ENCODE measurements around the gene TMEM107.

DNA sequence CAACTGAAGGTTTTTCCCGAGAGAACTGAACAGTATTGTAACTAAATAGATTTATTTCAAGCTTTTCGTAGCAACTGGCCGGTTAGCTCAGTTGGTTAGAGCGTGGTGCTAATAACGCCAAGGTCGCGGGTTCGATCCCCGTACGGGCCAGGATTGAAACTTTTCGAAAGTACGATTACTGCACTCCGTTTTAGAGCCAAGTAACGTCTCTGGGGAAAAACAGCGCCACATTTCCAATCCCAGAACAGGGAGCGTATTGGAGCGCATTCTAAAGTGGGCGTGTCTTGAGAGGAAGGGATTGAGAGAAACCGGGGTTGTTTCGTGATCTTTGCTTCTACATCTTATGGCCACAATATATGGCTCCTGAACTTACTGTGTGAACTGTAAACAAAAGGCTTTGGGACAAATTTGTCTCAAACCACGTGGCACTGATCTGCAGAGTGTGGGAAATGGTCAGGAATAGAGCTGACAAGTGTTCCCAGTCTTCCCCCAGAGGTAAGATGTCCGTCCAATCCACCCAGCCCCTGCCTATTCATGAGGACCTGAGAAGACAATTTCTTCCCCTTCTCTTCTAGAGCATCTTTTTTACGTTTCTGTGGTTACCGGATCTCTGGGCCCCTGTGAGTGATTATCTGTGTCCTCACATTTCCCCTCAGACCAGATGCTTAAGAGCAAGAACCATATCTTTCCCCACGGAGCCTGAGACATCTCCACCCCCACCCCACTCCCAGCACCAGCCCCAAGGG lies 11.5 kb upstream of the TMEM107 start:
- TF ChIP-seq, protein P1, sequence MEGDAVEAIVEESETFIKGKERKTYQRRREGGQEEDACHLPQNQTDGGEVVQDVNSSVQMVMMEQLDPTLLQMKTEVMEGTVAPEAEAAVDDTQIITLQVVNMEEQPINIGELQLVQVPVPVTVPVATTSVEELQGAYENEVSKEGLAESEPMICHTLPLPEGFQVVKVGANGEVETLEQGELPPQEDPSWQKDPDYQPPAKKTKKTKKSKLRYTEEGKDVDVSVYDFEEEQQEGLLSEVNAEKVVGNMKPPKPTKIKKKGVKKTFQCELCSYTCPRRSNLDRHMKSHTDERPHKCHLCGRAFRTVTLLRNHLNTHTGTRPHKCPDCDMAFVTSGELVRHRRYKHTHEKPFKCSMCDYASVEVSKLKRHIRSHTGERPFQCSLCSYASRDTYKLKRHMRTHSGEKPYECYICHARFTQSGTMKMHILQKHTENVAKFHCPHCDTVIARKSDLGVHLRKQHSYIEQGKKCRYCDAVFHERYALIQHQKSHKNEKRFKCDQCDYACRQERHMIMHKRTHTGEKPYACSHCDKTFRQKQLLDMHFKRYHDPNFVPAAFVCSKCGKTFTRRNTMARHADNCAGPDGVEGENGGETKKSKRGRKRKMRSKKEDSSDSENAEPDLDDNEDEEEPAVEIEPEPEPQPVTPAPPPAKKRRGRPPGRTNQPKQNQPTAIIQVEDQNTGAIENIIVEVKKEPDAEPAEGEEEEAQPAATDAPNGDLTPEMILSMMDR (IDR thresholded peaks at IDR 0.05), result no peak
- no peak for TF ChIP-seq SMAD4 (CRISPR knock-in tag; IDR thresholded peaks at IDR 0.05)
- TF ChIP-seq SP1 (CRISPR knock-in tag; conservative IDR thresholded peaks at IDR 0.05), result peak; percentile 15; the same call in 1 of the 2 replicates

Data from WTC11 (cell line).